HepG2 (cell line): Measurements from ENCODE around the gene C1QL4. TPM values are rescaled to one million over a fixed set of nuclear protein-coding genes. Genes with fewer than 3 reads are reported as not detected.
A peak's percentile ranks its signal among the peaks of the same experiment; 100 is the strongest.

Source experiments
- BATF2 ChIP-seq: sonication (generic); formaldehyde crosslinking; IDR thresholded peaks from 2 replicates; pipeline ENCODE4 v1.8.0; 2022; ENCODE audit warnings: mild to moderate bottlenecking, missing genetic modification reagents, moderate library complexity
- CCAR2 ChIP-seq: fragments of 200-400 bp; formaldehyde crosslinking; optimal IDR thresholded peaks from 2 replicates; pipeline ENCODE3; 2018; ENCODE audit warnings: low read depth, mild to moderate bottlenecking, low read length, moderate library complexity
- DBP ChIP-seq: sonication (generic); formaldehyde crosslinking; IDR thresholded peaks from 2 replicates; pipeline ENCODE4 v1.4.0; 2020; ENCODE audit warnings: missing genetic modification reagents; ENCODE audit errors: not compliant biosample characterization
- HNF1A ChIP-seq, 2 experiments: sonication (generic) in 1 of 2; formaldehyde crosslinking in 1 of 2; IDR thresholded peaks; 2 replicates each; pipeline versions ENCODE4 v1.4.0 to v1.6.1; 2016 to 2020; ENCODE audit warnings: borderline replicate concordance in 1 of 2, low read depth in 1 of 2, mild to moderate bottlenecking in 1 of 2, missing genetic modification reagents in 1 of 2
- HOXA5 ChIP-seq: sonication (generic); formaldehyde crosslinking; IDR thresholded peaks from 2 replicates; pipeline ENCODE4 v1.4.0; 2020; ENCODE audit warnings: missing genetic modification reagents
- JDP2 ChIP-seq: sonication (generic); formaldehyde crosslinking; IDR thresholded peaks from 2 replicates; pipeline ENCODE4 v1.8.1; 2022; ENCODE audit warnings: missing genetic modification reagents, borderline replicate concordance
- KLF11 ChIP-seq: IDR thresholded peaks from 2 replicates; pipeline ENCODE4 v1.6.1; 2016; ENCODE audit warnings: missing compliant biosample characterization
- NFIC ChIP-seq: IDR thresholded peaks from 2 replicates; pipeline ENCODE4 v1.6.1; 2012; ENCODE audit warnings: mild to moderate bottlenecking, low read length, inconsistent platforms
- SALL2 ChIP-seq: sonication (generic); formaldehyde crosslinking; IDR thresholded peaks from 2 replicates; pipeline ENCODE4 v1.8.1; 2023; ENCODE audit warnings: mild to moderate bottlenecking, missing genetic modification reagents, inconsistent platforms
- SAP130 ChIP-seq: IDR thresholded peaks from 2 replicates; pipeline ENCODE4 v1.6.1; 2016; ENCODE audit warnings: low read depth
- SIN3A ChIP-seq: IDR thresholded peaks from 2 replicates; pipeline ENCODE4 v1.6.1; 2011; ENCODE audit warnings: low read depth, mild to moderate bottlenecking, control low read depth, low read length, borderline replicate concordance
- SUZ12 ChIP-seq: fragments of 150-350 bp; IDR thresholded peaks from 2 replicates; pipeline ENCODE4 v1.6.1; 2014; ENCODE audit warnings: low read depth, low read length
- TFAP4 ChIP-seq: sonication (generic); IDR thresholded peaks from 2 replicates; pipeline ENCODE4 v1.6.1; 2016; ENCODE audit warnings: low read depth, borderline replicate concordance
- ZBTB26 ChIP-seq: IDR thresholded peaks from 2 replicates; pipeline ENCODE4 v1.6.1; 2016; ENCODE audit warnings: missing compliant biosample characterization, missing genetic modification reagents, borderline replicate concordance
- ZNF580 ChIP-seq: IDR thresholded peaks from 2 replicates; pipeline ENCODE4 v1.6.1; 2016; ENCODE audit warnings: low read depth, borderline replicate concordance
- ZNF766 ChIP-seq: sonication (generic); formaldehyde crosslinking; IDR thresholded peaks from 2 replicates; pipeline ENCODE4 v1.5.0; 2020; ENCODE audit warnings: missing genetic modification reagents, borderline replicate concordance
- ZSCAN22 ChIP-seq: sonication (generic); formaldehyde crosslinking; IDR thresholded peaks from 2 replicates; pipeline ENCODE4 v1.4.0; 2020; ENCODE audit warnings: mild to moderate bottlenecking, missing genetic modification reagents
- polyA plus RNA-seq, 8 experiments: library from polyadenylated mRNA; depleted of rRNA in 3 of 8; stranded (reverse) in 7 of 8; unstranded in 1 of 8; fragments of >200 nt; fragmentation: Illumina TruSeq in 4 of 8; extraction: Trizol in 4 of 8; gene quantifications; 2 replicates each; pipeline versions ENCODE4 v1.2.1 to v1.2.3, GENCODE V29; 2011 to 2016; ENCODE audit warnings: low read depth in 4 of 8, missing spikeins in 1 of 8, mixed read lengths in 1 of 8; ENCODE audit not compliant: insufficient read depth in 1 of 8
- total RNA-seq, 5 experiments: library from RNA; depleted of rRNA; stranded (reverse); fragments of >200 nt; fragmentation: Illumina TruSeq; extraction: Trizol; gene quantifications; 2 replicates each; pipeline ENCODE4 v1.2.3, GENCODE V29; 2016; ENCODE audit warnings: low read depth in 1 of 5

The C1QL4 gene
- total and polyA plus RNA-seq, 2 of the 13 experiments (the other 11 are each of a cell fraction or from before 2014, with no cell fraction given) = 0.03 TPM; not detected in 1

- TF ChIP-seq ZBTB26 (CRISPR knock-in tag) (no peak), SALL2 (CRISPR knock-in tag) (no peak), BATF2 (CRISPR knock-in tag) (no peak), NFIC (no peak), ZSCAN22 (CRISPR knock-in tag) (no peak), CCAR2 (no peak), DBP (CRISPR knock-in tag) (no peak), JDP2 (no peak), SUZ12 (no peak), SIN3A (0 out of 2 replicates have a peak, but pooled peaks have one; percentile 51), SAP130 (CRISPR knock-in tag) (peak; percentile 28; the same call in 1 of the 2 replicates), HOXA5 (CRISPR knock-in tag) (no peak), KLF11 (CRISPR knock-in tag) (no peak), ZNF580 (CRISPR knock-in tag) (no peak), ZNF766 (no peak), HNF1A (IDR thresholded peaks at IDR 0.05; ENCODE audit: low read depth) (no peak), HNF1A (CRISPR knock-in tag; IDR thresholded peaks at IDR 0.05; ENCODE audit: borderline replicate concordance) (no peak), TFAP4 (peak; percentile 84)
- TF ChIP-seq, all 625 proteins: peak for 9
Measured at GRCh38 chr12:49369411-49370145, 32.6 kb upstream of the C1QL4 start (continued).
